ENCODE results near the gene CLSTN2.

- TF ChIP-seq POLR2A (IDR thresholded peaks at IDR 0.05): no peak
- no peak for TF ChIP-seq CTCF (IDR thresholded peaks at IDR 0.05)
Measured at GRCh38 chr3:140403079-140403478, 468.1 kb downstream of the CLSTN2 start.

Data from prostate gland (tissue), 2 donors.